SKM-1 (cell line): Measurements from ENCODE around the gene BAK1.

Source experiments
- DNase-seq: peaks from one replicate; lab custom pipeline; 2025; ENCODE audit not compliant: unreplicated experiment; lab: John Stamatoyannopoulos, UW

BAK1 gene

DNA sequence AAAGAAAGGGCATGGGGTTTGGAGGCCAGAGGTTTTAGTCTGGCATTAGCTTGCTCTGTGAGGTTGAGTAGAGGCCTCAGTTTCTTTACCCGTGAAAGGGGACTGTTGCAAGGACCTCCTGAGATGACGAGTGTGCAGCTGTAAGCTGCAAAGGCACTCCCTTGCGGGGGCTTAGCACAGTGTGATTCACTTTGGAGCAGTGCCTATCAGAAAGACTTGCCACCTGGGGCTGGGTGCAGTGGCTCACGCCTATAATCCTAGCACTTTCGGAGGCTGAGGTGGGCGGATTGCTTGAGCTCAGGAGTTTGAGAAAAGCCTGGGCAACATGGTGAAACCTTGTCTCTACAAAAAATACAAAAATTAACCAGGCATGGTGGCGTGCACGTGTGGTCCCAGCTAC lies 7.5 kb upstream of the BAK1 start:
- no peak for DNase-seq

DNA sequence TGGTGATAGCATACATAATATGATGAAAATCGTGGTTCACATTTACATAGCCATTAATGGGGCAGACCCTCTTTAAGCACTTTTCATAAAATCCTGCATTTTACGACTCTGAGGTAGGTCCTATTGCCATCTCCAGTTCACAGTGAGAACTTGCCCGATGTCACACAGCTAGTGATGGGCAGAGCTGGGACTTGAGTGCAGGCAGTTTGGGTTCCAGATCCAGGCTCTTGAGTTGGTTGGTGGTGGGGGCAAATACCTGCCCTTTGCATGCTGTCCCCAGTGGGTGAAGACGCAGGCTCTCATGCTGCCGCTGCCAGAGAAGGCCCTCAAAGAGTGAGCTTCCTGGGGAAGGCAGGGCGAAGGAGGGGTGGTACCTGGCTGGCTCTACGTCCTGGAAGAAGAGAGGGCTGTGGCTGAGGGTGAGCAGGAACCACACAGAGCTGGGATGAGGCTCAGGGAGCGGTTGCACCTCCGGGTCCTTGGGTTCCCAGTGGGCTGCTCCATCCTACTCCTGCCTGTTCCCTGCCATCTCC lies 6.1 kb upstream of the BAK1 start:
- DNase-seq, result no peak

DNA sequence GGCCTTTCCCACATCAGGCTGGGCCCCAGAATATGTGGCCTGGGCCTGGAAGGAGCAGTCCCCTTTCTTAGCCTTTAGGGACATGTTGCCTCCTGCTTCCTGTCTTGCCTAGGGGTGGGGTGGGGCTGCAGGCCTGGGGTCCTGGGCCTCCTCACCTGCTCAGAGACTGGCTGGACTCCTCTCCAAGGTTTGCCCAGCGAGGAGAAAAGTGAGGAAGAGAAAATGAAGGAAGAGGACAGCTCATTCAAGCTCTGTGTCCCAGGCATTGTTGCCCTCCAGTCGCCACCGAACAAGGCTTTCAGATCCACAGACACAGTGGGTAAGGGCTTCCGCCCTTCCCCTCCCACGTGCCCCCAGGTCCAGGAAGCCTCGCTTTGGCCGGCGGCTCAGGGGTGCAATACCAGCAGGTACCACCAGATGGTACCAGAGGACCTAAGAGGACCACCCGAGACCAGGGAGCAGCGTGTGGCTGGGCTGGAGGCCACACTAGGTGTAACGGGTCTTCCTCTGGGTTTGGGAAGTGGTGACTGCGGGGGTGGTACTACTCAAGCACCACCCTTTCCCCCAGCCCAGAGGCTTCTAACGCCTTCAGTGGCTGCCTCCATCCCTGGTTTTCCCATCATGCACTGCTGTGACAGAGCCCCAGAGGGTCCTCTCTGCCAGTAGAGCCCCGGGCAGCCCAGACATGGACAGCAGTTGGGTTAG lies 5.5 kb upstream of the BAK1 start:
- DNase-seq, result peak; percentile 60

DNA sequence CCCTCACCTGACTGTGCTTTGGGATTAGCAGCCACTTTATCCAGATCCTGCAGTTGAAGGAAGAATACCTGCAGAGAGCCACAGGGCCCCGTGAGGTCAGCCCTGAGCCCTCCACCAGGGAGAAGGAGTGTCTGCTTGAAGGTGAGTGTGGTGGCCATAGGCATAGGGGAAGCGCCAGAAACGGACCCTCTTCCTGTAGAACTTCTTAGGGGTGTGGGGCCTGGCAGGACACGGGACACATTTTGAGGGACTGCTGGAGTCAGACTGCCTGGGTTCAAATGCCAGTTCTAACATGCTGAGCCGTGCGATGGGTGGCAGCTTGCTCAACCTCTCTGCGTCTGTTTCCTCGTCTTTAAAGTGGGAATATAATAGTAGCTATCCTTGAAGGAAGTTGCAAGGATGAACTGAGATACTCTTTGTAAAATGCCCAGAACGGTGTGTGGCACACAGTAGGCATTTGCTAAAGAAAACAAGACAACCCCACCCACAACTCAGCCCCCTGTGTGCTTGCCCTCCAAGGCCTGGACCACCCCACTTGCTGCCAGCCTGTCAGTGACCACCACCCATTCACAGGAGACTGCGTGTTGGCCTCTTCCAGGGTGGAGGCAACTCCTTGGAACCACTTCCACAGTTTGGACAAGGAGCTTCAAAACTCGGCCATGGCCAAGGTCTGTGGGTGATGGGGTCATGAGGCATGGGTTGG lies 4.8 kb upstream of the BAK1 start:
- no peak for DNase-seq

DNA sequence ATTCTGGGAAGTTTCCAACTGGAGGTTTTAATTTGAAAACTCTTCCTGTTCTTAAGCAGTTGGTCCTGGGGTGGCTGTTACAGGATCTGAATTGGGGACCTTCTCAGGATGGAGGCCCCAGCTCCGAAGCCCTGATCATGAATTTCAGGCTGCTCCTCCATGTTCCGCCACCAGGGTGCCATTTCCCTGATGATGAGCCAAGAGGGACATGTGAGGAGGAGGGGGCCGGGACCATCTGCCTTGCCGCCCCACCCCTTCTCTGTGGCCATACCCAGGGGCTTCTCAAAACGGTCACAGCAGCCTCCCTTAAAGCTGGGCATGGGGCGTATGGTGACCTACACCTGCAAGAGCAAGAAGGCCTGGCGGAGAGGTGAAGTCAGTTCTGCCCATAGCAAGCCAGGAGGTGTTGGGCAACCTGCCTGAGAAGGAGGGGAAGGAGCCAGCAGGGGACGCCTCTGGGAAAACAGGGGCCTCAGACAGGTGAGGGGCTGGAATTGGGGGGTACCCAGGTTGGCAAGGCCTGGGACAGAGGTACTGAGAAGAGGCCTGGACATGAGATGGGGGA lies 3.6 kb upstream of the BAK1 start:
- no peak for DNase-seq

DNA sequence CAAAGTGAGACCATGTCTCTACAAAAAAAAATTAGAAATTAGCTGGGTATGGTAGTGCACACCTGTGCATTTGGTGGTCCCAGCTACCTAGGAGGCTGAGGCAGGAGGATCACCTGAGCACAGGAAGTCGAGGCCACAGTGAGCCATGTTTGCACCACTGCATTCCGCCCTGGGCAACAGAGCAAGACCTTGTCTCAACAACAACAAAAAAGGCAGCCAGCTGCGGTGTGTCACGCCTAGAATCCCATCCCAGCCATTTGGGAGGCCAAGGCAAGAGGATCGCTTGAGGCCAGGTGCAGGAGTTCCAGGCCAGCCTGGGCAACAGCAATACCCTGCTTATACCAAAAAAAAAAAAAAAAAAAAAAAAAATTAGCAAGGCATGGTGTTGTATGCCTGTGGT lies 1.1 kb upstream of the BAK1 start:
- DNase-seq, result no peak

DNA sequence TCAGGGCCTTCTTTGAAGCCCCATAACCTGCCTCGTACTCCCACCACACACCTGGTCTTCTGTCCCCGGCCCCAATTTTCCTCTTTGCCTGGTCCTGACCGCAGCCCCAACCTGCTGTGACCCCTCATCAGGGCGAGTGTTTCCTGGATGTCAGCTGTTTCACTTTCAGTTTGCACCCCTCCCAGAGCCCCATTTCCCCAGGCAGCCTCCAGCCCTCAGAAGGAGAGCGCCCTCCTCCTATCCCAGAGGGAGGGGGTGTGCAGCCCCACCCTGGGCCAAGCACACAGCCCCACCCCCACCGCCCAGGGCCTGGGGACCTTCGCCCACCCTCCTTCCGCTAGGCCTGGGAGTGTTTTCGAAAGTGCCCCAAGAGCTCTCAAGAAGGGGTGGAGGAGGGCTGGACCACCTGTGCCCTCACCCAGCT lies 1.5 kb downstream of the BAK1 start:
- DNase-seq, result no peak

DNA sequence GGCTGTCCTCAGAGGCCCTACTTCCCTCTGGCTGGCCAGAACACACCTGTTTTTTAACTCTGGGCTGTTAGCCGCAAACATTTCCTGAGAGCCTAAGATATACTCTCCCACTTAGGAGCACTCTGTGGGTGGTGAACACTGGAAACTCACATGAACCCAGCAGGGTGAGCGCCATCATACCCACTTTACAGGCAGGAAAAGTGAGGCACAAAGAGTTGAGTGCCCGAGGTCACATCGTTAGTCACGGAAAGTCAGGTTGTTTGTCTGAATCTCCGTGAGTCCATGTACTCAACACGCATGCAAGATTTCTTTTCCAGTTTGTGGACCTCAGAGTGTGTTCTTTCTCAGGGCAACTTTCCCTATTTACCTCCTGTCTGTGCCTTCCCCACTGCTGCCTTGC lies 1.9 kb downstream of the BAK1 start:
- no peak for DNase-seq

DNA sequence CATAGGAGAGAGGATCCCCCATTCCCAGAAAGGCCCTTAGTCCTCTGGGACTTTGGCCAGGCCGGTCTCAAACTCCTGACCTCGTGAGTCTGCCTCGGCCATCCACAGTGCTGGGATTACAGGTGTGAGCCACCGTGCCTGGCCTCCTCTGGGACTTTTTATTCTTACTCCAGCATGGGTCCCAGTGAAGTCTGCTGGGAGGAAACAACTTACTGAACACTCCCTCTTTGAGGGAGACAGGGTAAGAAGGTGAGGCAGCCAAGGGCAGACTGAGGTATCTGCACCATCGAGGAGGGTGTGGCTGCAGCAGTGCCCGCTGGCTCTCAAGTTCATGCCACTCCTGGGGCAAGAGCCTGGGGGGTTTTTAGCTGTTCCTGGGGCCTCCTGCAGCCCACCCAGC lies 2.4 kb downstream of the BAK1 start:
- no peak for DNase-seq

DNA sequence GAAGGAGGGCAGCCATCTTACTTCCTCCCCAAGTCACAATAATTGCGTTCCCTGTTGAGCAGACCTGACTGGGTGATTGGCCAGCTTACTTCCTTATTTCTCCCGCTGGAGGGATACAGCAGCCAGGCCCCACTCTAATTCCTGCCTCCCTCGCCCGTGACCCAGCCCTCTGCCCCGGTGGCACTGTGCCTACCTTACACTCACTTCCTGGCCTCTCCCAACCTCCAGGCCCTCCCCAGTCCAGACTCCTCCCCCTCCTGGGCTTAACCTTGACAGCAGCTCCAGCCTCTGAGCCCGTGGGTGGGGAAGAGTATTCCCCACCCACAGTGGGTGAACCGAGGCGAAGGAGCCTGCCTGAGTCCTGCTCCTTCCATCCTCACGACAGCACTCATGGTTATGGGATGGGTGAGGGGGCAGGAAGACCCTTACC lies 3.0 kb downstream of the BAK1 start:
- DNase-seq, result peak; percentile 29

DNA sequence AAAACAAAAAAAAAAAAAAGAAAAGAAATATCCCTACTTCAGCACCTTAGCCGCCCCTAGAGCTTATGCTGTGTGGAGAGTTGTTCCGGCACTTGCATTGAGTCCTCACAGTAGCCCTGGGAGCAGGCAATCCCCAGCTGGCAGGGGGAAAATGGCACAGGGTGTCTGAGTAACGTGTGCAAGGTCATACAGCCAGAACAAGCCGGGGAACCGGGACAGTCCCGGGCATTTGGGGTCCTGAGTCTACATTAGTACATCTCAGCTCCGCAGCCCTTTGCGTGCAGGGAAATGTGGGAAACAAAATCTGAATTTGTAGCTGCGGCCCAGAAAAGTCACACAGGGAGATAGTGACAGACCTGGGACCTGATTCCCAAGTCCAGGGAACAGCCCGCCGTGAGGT lies 3.4 kb downstream of the BAK1 start:
- DNase-seq, result no peak

DNA sequence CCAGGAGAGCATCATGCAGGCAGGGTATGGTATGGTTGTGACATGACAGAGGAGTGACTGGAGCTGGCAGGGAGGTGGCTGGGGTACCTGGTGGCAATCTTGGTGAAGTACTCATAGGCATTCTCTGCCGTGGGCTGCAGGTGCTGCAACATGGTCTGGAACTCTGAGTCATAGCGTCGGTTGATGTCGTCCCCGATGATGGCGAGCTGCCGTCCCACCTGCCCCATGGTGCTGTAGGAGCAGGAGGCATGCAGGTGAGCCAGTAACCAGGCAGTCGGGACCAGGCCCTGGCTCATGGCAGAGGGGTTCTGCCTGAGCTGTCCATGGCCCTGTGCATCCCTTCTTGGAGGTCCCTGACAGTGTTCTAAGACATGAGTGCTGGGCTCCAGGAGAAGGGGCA lies 4.9 kb downstream of the BAK1 start:
- no peak for DNase-seq

DNA sequence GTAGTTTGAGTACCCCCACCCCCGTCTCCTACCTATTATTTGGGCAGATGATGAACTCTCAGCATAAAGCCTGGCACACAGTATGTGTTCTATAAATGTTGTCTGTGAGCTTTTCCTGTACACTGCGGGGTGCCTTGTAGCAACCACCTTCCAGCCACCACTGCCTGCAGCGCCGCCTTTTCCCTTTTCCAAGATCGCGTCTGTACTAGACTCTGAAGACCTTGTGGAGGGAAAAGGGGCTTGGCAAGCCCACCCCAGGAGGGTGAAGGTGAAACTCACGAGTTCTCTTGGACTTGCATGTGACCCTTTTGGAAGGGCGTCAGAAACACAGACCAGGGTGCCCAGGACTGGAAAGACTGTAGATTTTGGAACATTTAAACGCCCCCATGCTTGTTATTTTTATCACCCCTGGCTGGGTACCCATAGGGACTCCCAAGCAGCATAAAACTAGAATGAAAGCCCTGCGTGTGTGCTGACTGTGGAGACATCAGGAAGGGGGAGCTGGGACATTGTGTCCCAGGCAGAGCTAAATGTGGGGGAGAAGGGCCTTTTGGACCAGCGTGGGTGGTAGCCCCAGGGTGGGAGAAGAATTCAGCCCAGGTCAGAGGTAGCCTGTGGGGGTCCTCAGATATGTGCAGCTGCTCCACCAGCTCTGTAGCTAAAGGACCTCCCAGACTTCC lies 8.3 kb downstream of the BAK1 start:
- no peak for DNase-seq

DNA sequence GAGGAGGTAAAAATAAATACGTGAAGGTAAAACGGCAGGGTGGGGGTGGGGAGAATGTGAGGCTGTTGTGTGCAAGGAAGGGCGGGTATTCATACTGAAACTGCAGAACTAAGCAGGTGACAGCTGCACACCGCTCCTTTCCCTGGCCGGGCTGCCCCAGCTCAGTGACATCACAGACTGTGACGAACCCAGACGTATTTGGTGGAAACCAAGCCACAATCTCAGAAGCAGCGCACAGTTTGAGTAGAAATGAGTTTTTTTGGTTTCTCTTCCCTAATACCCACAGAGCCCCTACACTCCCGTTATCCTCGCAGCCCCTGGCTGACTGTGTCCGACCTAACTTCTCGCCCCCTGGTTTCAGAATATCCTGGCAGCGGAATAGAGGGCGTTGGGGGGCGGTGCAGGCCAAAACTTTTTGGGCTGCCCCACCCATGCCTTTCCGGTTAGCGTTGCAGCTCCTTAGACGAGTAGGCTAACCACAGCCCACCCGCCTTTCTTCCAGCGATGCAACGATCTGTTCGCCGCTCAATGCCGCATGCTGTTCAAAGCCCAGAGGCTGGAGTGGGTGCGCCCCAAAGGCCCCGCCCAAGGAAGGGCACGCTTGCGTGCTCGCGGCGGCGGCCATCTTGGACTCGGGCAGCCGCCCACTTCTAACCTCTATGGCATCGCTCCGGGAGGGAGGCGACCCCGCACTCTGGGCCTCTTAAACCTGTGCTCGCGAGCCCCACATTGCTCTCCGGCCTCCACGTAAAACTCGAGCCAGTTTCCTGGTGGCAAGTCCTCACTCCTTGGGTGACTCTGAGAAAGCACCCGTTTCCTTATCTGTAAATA lies 9.1 kb downstream of the BAK1 start:
- peak; percentile 31 for DNase-seq

DNA sequence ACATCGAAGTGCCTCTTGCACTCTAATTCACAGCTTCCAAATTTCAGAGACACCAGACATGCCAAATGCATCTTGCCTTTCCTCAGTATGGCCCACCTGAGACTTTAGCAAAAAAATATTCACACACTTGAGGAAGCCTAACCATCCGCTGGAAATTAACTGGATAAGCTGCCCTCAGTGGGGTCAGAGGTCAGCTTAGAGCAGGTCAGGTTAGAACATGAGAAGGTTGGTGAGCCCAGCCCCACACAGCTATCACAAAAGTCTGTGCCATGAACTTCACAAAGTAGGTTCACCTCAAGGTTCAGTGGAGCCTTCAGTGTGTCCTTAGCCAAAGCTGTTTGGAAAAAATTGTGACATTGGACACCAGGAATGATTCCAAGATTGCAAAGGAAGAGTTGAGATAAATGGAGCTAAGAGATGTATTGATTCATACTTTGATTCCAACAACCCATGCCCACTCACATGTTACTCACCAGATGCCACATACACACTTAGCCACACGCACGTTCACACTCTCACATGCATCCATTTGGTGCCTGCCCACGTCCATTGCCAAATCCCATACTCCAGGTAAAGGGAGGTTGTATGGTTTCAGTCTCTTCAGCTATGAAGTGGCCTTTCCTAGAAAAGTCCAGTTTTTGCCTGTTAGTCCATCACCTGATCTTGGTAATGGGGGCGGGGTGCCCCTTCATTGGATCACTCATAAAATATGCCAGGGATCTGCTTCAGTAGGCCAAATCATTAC lies 11.1 kb downstream of the BAK1 start:
- DNase-seq, result no peak

DNA sequence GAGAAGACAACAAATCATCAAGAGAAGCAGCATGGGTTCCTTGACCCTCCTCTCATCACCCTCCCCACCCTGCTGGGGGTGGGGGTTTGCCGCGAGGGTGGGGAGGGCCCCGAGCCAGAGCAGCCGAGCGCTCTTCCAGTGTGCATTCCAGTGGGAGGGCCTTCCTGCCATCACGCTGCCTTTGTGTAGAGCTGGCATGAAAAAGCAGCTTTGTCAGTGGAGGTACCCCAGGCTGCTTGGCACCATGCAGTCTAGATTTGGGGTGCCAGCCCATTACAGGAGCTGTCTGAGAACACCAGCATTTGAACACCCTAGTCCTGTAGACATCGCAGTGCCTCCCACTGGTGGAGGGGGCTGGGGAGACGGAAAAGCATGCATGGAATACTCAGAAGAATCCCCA lies 12.2 kb downstream of the BAK1 start:
- DNase-seq, result no peak

DNA sequence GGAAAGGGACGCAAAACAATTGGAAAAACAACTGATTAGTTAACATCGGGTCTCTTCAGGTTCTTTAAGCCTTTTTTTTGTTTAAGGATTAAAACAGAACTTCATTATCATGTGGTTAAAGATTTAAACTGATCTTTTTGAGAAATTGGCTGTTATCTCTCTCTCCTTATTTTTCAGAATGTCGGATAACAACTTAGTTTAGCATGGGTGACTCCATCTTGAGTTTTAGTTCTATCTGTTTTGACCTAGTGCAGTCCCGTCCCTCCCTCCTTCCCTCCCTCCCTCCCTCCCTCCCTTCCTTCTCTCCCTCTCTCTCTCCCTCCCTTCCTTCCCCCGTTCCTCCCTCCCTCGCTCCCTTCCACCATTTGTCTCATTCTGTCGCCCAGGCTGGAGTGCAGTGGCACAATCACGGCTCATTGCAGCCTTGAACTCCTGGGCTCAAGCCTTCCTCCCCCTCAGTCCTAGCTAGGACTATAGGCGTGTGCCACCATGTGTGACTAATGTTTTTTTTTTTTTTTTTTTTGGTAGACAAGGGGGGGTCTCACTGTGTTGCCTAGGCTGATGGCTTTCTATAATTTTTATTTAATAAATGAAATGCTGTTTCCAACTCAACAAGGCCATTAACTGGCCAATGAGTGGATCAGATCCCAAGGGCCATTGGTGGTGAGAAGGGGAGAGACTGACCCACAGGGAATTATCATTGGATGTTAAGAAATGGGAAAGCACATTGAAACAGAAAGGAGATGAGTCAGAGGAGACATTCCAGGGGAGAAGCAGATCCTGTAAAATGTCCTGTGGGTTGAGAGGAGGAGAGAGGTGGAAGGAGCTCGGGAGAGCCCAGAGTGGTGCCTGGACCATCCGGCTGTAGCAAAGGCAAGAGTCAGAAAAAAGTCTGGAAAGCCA lies 13.6 kb downstream of the BAK1 start:
- DNase-seq, result no peak

DNA sequence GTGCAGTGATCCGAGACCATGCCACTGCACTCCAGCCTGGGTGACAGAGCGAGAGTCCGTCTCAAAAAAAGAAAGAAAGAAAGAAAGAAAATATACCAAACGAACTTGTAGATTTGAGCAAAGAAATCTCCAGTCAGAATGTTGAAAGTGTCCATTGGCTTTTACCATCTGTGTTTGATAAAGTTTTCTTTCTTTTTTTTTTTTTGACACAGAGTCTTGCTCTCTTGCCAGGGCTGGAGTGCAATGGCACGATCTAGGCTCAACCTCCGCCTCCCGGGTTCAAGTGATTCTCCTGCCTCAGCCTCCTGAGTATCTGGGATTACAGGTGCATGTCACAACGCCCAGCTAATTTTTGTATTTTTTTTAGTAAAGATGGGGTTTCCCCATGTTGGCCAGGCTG lies 21.3 kb downstream of the BAK1 start:
- DNase-seq, result no peak

DNA sequence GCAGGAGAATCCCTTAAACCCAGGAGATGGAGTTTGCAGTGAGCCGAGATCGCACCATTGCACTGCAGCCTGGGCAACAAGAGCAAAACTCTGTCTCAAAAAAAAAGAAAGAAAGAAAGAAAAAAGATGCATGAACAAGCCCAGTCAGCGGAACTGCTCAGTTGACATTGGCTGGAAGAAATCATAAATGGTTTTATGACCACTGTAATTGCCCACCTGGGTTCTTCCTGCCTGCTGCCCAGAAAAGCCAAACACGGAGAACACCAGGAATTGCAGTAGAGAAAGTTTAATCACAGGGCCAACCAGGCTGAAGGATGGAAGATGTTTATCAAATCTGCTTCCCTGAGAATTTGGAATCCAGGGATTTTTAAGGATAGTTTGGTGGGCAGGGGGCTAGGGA lies 22.7 kb downstream of the BAK1 start:
- no peak for DNase-seq
